HG02571 (cell line): ENCODE measurements around the gene UBQLN4.
A peak's percentile ranks its signal among the peaks of the same experiment; 100 is the strongest.

ENCODE experiments used
- ATAC-seq: cut with Tn5 transposase; IDR thresholded peaks from one replicate; pipeline ENCODE4 v1.9.1; 2021; ENCODE audit warnings: mild to moderate bottlenecking, moderate library complexity; ENCODE audit not compliant: unreplicated experiment

Gene UBQLN4

DNA sequence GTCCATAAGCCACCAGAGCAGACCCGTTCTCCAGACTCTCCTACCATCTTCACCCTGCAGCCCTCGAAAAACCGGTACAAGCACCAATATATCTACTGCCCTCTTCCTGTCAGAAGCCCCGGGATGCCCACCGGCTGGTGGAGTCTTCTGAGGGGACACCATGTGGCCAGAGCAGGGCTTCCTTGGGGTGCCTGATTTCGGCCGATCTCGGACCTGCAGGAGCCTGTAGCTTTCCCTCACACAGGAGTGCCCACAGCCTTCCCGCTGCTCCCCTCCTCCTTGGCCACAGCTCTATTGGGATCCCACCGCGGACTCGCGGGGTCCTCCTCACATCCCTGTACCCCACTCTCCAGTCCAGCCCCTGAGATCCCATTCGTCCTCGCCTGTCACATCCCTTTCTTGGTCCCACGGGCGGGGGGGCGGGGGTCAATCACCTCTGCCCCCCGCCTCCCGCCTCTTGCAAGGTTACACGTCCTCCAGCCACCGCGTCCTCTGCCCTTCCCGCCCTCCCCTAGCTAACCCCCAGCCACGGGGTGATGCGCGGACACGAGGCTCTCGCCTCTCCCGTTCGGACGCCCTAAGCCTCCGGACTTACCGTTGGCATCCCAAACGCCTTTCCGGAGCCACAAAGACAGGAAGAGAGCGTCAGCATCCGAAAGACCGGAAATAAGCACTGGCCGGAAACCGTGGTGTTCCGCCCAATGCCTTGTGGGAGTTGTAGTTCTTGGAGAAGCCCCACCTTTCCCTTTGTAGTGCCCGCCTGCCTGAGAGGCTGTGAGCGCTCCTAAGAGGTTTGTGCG lies 33.1 kb downstream of the UBQLN4 start, which contains the start of gene SSR2:
SSR2 (minus strand) TSS at position 659 of the 800 bp plus-strand sequence. CDS start 784 bp downstream, outside the sequence.
- ATAC-seq, result peak; percentile 97

GRCh38 chr1:156019946-156020292 lies 33.7 kb downstream of the UBQLN4 start:
- no peak for ATAC-seq

DNA sequence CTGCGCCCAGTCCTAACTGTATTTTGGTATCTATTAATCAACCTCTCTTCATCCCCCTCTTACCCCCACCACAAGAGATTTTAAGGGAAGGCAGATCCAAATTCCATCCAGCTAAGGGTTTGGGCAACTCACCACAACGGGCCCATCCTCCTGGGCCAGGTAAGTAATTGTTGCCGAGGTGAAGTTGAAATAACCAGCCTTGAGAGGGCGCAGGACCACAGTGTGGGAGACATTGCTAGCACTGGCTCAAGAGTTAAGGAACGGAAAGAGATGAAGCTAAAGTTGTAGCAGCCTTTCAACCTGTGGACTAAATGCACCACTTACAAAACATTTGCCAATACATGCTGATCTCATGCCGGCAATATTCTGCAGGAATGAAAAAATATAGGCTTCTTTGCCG lies 38.8 kb downstream of the UBQLN4 start:
- ATAC-seq, result no peak

DNA sequence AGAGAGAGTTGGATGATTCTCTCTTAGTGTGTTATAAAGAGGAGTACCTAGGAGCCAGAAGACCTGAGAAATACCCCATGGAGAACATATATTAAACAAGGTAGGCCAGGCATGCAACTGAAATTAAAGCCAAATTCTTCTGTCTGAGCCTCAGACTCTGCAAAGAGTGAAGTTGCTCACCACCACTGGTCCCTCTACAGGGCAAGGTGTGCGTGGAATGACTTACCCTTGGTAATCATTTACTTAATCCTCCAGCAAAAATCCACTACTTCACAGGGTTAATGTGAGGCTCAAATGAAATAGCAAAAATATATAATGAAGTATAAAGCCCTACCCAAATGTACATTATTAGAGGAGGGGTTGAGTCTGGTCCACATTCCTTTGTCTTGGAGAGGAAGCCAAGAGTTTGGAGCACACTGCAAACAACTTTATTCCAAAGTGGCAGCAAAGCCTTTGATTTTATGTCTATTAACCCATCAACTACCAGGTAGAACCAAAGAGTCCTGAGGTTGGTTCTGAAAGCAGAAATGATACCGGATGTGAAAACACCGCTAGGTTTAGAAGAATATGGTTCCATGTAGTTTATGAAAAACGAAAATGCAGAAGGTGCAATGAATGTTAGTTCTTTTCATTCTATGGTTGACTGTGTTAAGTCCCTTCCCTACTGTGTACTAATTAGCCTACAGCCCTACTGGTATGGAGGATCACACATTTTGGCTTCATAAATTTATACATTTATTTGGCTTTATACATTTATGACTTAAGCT lies 41.4 kb downstream of the UBQLN4 start:
- ATAC-seq, result no peak

GRCh38 chr1:156009404-156009803 lies 44.2 kb downstream of the UBQLN4 start:
- ATAC-seq, result no peak

- no peak for ATAC-seq
Measured at GRCh38 chr1:156006666-156007376, 46.8 kb downstream of the UBQLN4 start.

GRCh38 chr1:156004843-156005584 lies 48.6 kb downstream of the UBQLN4 start:
- ATAC-seq, result no peak

DNA sequence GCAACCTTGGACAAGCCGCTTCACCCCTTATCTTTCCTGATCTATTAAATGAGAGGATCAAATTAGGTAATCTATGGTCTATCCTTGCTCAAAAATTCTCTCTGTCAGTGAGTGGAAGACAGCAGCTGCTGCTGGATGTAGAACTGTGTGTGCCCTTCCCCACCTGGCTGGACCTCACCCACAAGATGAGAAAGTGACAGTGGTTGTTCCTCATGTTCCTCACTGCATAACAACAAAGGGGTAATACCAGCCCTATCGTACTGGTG lies 49.7 kb downstream of the UBQLN4 start:
- no peak for ATAC-seq

DNA sequence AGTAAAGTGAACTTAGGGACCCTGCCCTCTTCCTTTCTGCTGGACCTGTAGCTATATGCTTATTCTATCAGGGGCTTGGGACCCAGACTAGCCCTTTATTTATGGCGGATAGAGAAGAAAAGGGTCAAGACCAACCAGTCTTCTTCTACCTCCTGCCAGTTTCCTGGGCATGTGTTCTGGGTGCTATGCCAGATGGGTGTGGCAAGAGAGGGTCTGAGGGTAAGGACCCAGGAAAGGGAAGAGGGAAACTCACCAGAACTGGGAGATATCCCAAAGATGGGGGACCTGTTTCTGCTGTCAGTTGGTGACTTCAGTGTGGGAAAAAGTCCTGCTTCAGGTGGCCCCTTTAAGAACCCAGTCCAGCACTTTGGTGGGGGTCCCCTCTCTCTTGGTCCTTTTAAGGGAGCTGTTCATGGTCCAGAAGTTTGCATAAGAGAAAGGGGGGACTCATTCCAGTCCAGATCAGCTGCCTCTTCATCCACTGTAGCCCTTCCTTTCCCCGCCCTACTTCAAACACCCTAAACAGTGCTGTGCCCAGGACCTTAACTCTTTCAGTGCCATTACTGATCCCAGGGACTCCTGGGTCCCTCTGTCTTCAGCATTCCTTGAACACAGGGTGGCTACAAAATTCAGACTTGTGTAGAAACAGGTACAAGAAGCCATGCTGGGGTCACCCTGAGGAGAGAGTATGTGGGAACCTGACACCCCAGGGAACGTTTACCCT lies 51.2 kb downstream of the UBQLN4 start:
- ATAC-seq, result no peak

DNA sequence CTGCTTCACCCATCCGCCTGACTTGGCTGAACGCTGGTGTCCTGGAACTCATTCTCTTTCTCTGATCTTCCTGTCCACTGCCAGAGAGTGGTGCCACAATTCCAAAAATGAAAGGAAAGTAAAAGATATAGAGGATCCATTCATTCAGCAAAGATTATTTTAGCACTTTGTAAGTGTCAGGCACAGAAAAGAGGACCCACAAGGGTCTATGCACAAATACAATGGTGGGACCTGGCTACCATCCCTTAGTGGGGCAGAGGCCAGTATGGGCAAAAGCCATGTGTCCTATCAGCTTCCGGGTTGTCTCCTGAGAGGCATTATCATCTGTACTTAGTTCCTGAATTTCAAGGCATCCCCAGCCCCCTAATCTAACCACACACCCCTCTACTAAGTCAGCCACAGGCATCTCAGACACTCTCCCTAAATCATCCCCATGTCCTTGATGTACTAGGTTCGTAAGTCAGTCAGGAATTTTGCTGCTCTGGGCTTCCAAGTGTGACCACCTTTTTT lies 51.9 kb downstream of the UBQLN4 start:
- no peak for ATAC-seq

DNA sequence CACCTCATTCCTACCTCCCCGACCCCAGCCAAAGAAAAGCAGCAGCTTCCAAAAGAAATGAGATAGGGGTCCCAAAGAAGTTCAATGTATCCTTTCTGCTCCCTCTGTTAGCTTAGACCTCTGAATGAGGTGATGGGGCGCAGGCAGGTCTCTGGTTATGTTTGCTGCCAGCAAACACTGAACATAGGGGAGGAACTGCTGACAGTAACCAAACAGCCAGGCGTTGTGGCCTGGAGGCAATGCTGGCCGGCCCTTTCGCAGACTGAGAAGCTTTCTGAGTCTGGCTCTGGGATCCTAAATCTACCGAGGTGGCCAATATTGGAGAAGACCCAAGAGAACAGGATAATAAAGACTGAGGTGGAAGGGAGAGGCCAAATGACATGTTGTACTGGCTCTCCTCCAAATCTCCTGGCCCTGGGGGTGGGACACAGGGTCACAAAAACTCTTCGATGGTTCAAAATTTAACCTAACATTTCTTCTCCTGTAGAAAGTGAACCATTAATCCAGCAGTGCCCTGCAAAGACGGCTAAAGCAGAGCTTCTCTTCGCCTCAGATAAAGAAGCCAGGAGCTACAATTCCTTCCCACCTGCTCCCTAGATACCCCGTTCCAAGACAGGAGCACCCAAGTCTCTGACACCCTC lies 52.5 kb downstream of the UBQLN4 start:
- no peak for ATAC-seq

GRCh38 chr1:155999964-156000363 lies 53.6 kb downstream of the UBQLN4 start:
- no peak for ATAC-seq

DNA sequence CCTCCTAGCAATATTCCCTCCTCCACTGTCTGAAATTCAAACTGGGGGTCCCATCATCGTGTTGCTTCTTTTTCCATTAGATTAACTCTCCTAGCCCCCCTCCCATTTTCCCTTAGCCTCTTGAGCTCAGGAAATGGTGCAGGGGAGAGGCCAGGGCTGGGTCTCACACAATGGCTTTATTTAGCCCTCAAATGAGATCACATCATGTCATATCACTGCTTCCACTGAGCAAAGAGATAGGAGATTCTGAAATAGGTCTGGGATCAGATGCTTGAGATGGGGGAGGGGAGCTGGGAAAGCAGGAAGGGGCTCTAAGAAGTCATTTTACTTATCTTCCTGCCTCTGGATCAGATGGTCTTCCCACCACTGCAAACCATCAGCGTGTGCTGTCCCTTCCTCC lies 57.4 kb downstream of the UBQLN4 start:
- ATAC-seq, result no peak

DNA sequence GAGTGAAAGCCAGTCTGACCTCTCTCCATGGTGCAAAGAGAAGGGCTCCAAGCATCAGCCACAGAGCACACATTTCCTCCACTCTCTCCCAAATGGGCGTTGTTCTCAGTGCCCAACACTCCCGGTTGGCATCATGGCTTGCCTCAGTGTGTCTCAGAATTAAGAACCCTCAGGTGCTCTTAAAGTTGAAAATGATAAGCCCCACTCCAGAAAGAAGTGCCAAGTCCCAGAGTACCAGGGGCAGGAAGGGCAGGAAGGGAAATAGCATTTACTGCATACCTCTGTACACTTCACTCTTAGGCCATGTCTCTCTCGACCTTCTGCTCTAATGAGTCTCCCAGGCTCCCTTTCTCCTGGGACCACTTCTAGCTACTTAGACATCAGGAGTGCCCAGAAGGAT lies 60.0 kb downstream of the UBQLN4 start:
- ATAC-seq, result no peak

GRCh38 chr1:155990005-155990739 lies 63.4 kb downstream of the UBQLN4 start:
- no peak for ATAC-seq

DNA sequence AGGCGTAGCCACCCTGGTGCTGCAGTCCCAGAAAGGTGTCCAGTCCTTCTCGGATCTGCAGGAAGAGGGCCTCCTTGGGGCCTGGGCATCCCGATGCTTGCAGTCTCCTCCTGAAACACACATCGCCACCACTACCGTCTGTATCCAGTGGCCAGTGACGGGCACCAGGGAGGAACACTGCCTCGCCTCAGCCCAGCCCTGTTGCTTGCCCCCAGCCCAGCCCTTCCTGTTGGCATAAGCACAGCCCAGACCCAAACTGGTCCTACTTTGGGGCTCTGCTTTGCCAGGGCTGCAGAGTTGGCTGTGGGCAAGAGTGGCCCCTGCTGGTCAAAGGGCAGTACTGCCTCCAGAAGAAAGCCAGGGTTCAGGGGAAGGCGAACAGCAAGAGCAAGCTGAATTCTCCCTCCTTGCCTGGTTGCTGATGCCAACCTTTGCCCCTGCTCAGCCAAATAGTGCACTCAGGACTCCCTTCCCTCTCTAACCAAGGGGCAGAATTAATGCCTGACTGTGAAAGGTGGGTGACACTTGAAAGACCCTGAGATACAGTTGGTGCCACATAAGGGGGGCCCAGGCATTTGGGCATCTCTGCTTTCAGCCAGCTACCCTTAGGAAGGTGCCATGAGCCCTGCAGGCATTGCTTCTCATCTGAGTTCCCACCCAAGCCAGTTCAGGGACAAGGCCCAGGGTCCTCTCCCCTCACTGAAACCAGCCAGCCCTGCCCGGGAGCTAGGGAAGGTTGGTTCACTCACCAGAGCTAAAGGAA lies 64.2 kb downstream of the UBQLN4 start:
- peak; percentile 76 for ATAC-seq
